GM12878 (cell line): ENCODE results near the gene CCDC6. TPM values are rescaled to one million over a fixed set of nuclear protein-coding genes. Genes with fewer than 3 reads are reported as not detected.

Experiments
- ATAC-seq: fragments of 200-7000 bp; cut with Tn5 transposase; 3 replicates; pipeline ENCODE4 v1.9.1; 2020; ENCODE audit warnings: mild to moderate bottlenecking, moderate library complexity
- BruUV-seq: library from RNA; stranded (reverse); fragments of 400-500 nt; replicated peaks from 2 replicates; lab custom pipeline; 2021; lab: Mats Ljungman, UMichigan
- CTCF ChIA-PET: fragments of 300-600 bp; sonication (Branson Sonifier 250); formaldehyde crosslinking; extraction: SDS; loops from one replicate; lab custom pipeline; 2021; ENCODE audit warnings: inconsistent platforms; lab: Yijun Ruan, JAX
- POLR2A ChIA-PET: fragments of 350-600 bp; formaldehyde crosslinking; extraction: SDS; loops from one replicate; lab custom pipeline; 2021; ENCODE audit warnings: inconsistent platforms; lab: Charles Lee
- RAD21 ChIA-PET: fragments of 300-600 bp; sonication (Branson Sonifier 250); formaldehyde crosslinking; loops from one replicate; lab custom pipeline; 2023; ENCODE audit warnings: antibody characterized with exemption; ENCODE audit not compliant: unreplicated experiment; lab: Charles Lee
- SMC1A ChIA-PET: fragments of 300-600 bp; sonication (Branson Sonifier 250); formaldehyde crosslinking; loops from one replicate; lab custom pipeline; 2023; ENCODE audit not compliant: unreplicated experiment, uncharacterized antibody; lab: Charles Lee
- DNase-seq: peaks from one replicate; pipeline ENCODE4 v3.0.0-alpha.2; 2011; ENCODE audit warnings: low read depth, low spot score
- FAIRE-seq: peaks from 3 replicates; lab custom pipeline; 2011; peaks lifted over from hg19 to GRCh38; lab: Jason Lieb, UNC
- H2AFZ ChIP-seq: 2 replicates; pipeline ENCODE4 v1.6.0; 2011; ENCODE audit warnings: low read depth, low read length, control low read depth; ENCODE audit not compliant: control insufficient read depth
- H3K27ac ChIP-seq: 2 replicates; pipeline ENCODE4 v1.5.1; 2011; ENCODE audit warnings: control low read depth; ENCODE audit not compliant: control insufficient read depth, insufficient read depth
- H3K27me3 ChIP-seq, 2 experiments: replicated peaks in 1 of 2; 2 replicates each; pipeline versions ENCODE4 v1.6.0 to v1.6.1; 2011; ENCODE audit warnings: low read length in 1 of 2; ENCODE audit not compliant: control insufficient read depth in 2 of 2, insufficient read depth in 2 of 2
- H3K36me3 ChIP-seq, 2 experiments: 2 replicates each; pipeline ENCODE4 v1.5.1; 2011; ENCODE audit warnings: low read length in 1 of 2; ENCODE audit not compliant: control insufficient read depth in 2 of 2, insufficient read depth in 2 of 2
- H3K4me1 ChIP-seq: 2 replicates; pipeline ENCODE4 v1.6.1; 2011; ENCODE audit warnings: mild to moderate bottlenecking, low read length, moderate library complexity, mixed read lengths; ENCODE audit not compliant: control insufficient read depth, insufficient read depth
- H3K4me2 ChIP-seq: 2 replicates; pipeline ENCODE4 v1.6.0; 2011; ENCODE audit warnings: control low read depth; ENCODE audit not compliant: control insufficient read depth, insufficient read depth
- H3K4me3 ChIP-seq: fragments of 200-600 bp; sonication (generic); 2 replicates; pipeline ENCODE4 v1.5.1; 2016
- H3K79me2 ChIP-seq: 2 replicates; pipeline ENCODE4 v1.6.0; 2011; ENCODE audit warnings: low read length; ENCODE audit not compliant: control insufficient read depth, insufficient read depth
- H3K9ac ChIP-seq: 2 replicates; pipeline ENCODE4 v1.8.0; 2011; ENCODE audit warnings: low read length, control low read depth, mixed read lengths; ENCODE audit not compliant: control insufficient read depth, insufficient read depth
- H3K9me3 ChIP-seq: replicated peaks from 3 replicates; pipeline ENCODE4 v1.5.1; 2011; ENCODE audit warnings: mild to moderate bottlenecking, low read length; ENCODE audit not compliant: control insufficient read depth, insufficient read depth
- H4K20me1 ChIP-seq: 2 replicates; pipeline ENCODE4 v1.6.0; 2011; ENCODE audit not compliant: control insufficient read depth, insufficient read depth
- CBX5 ChIP-seq: sonication (generic); IDR thresholded peaks from 2 replicates; pipeline ENCODE4 v1.6.1; 2016; ENCODE audit warnings: low read depth, moderate library complexity, mild to moderate bottlenecking, inconsistent platforms
- CHD4 ChIP-seq: fragments of 200-600 bp; sonication (generic); IDR thresholded peaks from 2 replicates; pipeline ENCODE4 v1.6.1; 2016; ENCODE audit warnings: mild to moderate bottlenecking
- EED ChIP-seq: sonication (generic); IDR thresholded peaks from 2 replicates; pipeline ENCODE4 v1.6.1; 2016; ENCODE audit warnings: antibody characterized with exemption, low read depth
- ESRRA ChIP-seq: IDR thresholded peaks from 2 replicates; pipeline ENCODE4 v1.6.1; 2012; ENCODE audit warnings: mild to moderate bottlenecking, low read length, improper control_type of control experiment
- EZH2 ChIP-seq: IDR thresholded peaks from 2 replicates; pipeline ENCODE4 v1.6.1; 2012; ENCODE audit warnings: low read depth, mild to moderate bottlenecking, control low read depth, inconsistent platforms, low read length, borderline replicate concordance; ENCODE audit not compliant: control insufficient read depth
- IRF4 ChIP-seq: IDR thresholded peaks from 2 replicates; pipeline ENCODE4 v1.6.1; 2011; ENCODE audit warnings: low read depth, low read length
- NFYA ChIP-seq: IDR thresholded peaks from 2 replicates; pipeline ENCODE4 v1.6.1; 2011; ENCODE audit warnings: low read depth, mild to moderate bottlenecking, low read length, improper control_type of control experiment, borderline replicate concordance
- PAX8 ChIP-seq: fragments of 450-650 bp; IDR thresholded peaks from 2 replicates; pipeline ENCODE4 v1.6.1; 2017; ENCODE audit warnings: mild to moderate bottlenecking, moderate library complexity
- POLR2AphosphoS5 ChIP-seq: IDR thresholded peaks from 2 replicates; pipeline ENCODE4 v1.6.1; 2011; ENCODE audit warnings: mild to moderate bottlenecking, low read length, inconsistent platforms
- TAF1 ChIP-seq: IDR thresholded peaks from 2 replicates; pipeline ENCODE4 v1.6.1; 2011; ENCODE audit warnings: mild to moderate bottlenecking, low read depth, low read length, borderline replicate concordance
- ZNF217 ChIP-seq: fragments of 450-650 bp; IDR thresholded peaks from 2 replicates; pipeline ENCODE4 v1.6.1; 2017; ENCODE audit warnings: antibody characterized with exemption, mild to moderate bottlenecking
- WGBS: methylation state at CpG from one replicate; pipeline ENCODE4 v1.1.6; 2016; ENCODE audit warnings: low lambda C conversion rate; ENCODE audit not compliant: insufficient replicate concordance, insufficient coverage; ENCODE audit errors: missing lambda C conversion rate; 5-methylcytosine and 5-hydroxymethylcytosine counted together
- in situ Hi-C: fragments of 300-500 bp; cut with MboI; formaldehyde crosslinking; loops from 9 replicates; pipeline ENCODE4 v1.14.3; 2018; ENCODE audit warnings: mixed read lengths
- intact Hi-C: fragments of 100-400 bp; cut with micrococcal nuclease; formaldehyde crosslinking; loops from one replicate; pipeline ENCODE4 v1.14.2; 2022; ENCODE audit not compliant: unreplicated experiment
- polyA plus RNA-seq, 11 experiments: library from polyadenylated mRNA; depleted of rRNA in 4 of 11; unstranded in 6 of 11; stranded (reverse) in 5 of 11; fragments of >200 nt; fragmentation: Nextera tagmentation in 4 of 11; fragmentation: Illumina TruSeq in 1 of 11; extraction: Ambion mirVana in 4 of 11; extraction: Trizol in 1 of 11; gene quantifications; 1 replicate in 1 of 11; 2 replicates in 10 of 11; pipeline versions ENCODE4 v1.2.1 to v1.2.3, GENCODE V29; 2011 to 2016; ENCODE audit warnings: inconsistent platforms in 2 of 11, missing spikeins in 2 of 11, low read depth in 1 of 11
- total RNA-seq, 4 experiments: library from RNA; depleted of rRNA in 3 of 4; stranded (reverse); fragments of >200 nt in 3 of 4; fragmentation: Illumina TruSeq in 1 of 4; extraction: Trizol in 1 of 4; gene quantifications; 2 replicates each; pipeline versions ENCODE4 v1.2.1 to v1.2.3, GENCODE V29; 2013 to 2021

The CCDC6 gene
- total and polyA plus RNA-seq, 10 of the 15 experiments (the other 5 are each of a cell fraction or from before 2014, with no cell fraction given): 11.8 to 46.2 (median 26.7) TPM

DNA sequence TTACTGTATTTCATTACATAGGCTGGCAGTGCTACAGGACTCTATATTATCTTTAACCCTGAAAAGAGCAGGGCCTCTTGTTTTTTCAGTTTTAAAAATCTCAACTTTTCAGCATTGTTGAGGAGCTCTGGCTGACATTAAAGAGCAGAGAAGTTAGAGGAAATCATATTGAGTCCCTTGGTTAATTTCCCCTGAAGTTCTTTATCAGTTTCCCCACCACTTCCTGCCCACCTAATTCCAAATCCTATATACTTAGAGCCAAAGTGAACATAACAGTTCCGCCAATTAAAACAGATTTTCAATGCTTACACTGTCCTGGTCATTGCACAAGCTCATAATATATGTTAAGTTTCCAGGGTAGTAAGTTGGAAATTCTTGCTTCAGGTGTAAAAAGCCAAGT lies 87.1 kb downstream of the CCDC6 start:
- no peak overlapping the region for H3K9ac ChIP-seq
- no TSS peak for BruUV-seq
- POLR2A ChIA-PET: no interaction called here
- intact Hi-C loops: no loop called here
- H3K9me3 ChIP-seq: no peaks in the 10 kb centered on the region; the same call in 2 of the 3 replicates
- DNase-seq: no peak
- no peaks in the 10 kb centered on the region for H3K27me3 ChIP-seq
- RAD21 ChIA-PET: interaction anchor here (1.4 kb wide), 1 partner anchor 13 kb away, joined by 4 read pairs; no protein-coding TSS in a partner anchor
- H3K36me3 ChIP-seq: peaks cover 3% of the 10 kb centered on the region in 2 experiments
- no peak overlapping the region for H3K4me2 ChIP-seq
- ATAC-seq: no peak
- in situ Hi-C loops: no loop called here
- no peak for FAIRE-seq
- no peaks in the 10 kb centered on the region for H4K20me1 ChIP-seq
- 100% methylated on average over 1 of the region's 1 CpG for WGBS
- no peak overlapping the region for H3K27ac ChIP-seq
- H3K4me1 ChIP-seq: no peaks in the 10 kb centered on the region
- no peak overlapping the region for H3K4me3 ChIP-seq
- no peak overlapping the region for H2AFZ ChIP-seq
- no peak for TF ChIP-seq CBX5
- no peak for TF ChIP-seq TAF1
- TF ChIP-seq IRF4: no peak
- TF ChIP-seq CHD4: no peak
- no peak for TF ChIP-seq EZH2
- no peak for TF ChIP-seq ESRRA
- TF ChIP-seq EED: no peak
- no peak for TF ChIP-seq ZNF217
- CTCF ChIA-PET: interaction anchor here (1.1 to 3.3 kb wide), 4 partner anchors 11 to 89 kb away, joined by 4 to 13 read pairs (median 6); no protein-coding TSS in a partner anchor
- SMC1A ChIA-PET: interaction anchor here (0.6 to 2.7 kb wide), 3 partner anchors 11 to 156 kb away, joined by 3 to 7 read pairs (median 3); no protein-coding TSS in a partner anchor
- H3K79me2 ChIP-seq: no peaks in the 10 kb centered on the region

DNA sequence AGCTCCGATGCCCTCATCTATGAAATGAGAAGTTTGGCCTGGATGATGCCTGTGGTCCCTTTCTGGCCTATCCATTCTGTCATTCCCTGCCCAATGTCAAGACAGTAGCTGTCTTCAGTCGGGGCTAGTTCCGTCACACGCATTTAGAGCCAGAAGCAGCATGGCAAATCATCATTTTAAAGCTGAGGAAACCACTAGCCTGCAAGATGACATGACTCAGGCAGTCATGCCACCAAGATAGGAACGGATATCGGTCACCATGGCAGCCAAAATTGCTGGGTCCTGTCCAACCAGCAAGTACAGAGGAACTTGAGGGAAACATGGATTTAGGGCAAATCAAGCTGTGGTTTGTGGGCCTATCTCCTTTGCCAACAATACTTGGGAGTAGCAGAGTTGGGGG lies 88.6 kb downstream of the CCDC6 start:
- Histone ChIP-seq H3K79me2 (no peaks in the 10 kb centered on the region), H3K27me3 (no peaks in the 10 kb centered on the region), H3K36me3 (peaks cover 3% of the 10 kb centered on the region in 2 experiments), H3K4me1 (no peaks in the 10 kb centered on the region), H3K27ac (no peak overlapping the region), H3K4me2 (no peak overlapping the region), H3K4me3 (no peak overlapping the region), H3K9me3 (no peaks in the 10 kb centered on the region), H4K20me1 (no peaks in the 10 kb centered on the region), H2AFZ (no peak overlapping the region), H3K9ac (no peak overlapping the region)
- ATAC-seq: no peak
- TF ChIP-seq POLR2AphosphoS5: no peak
- TF ChIP-seq NFYA: no peak
- TF ChIP-seq PAX8: no peak
- SMC1A ChIA-PET: interaction anchor here (1.5 to 2.7 kb wide), 2 partner anchors 10 to 15 kb away, joined by 3 to 7 read pairs; no protein-coding TSS in a partner anchor
- RAD21 ChIA-PET: interaction anchor here (1.3 to 1.4 kb wide), 2 partner anchors 15 to 88 kb away, joined by 4 read pairs; partner anchors contain the start of gene CCDC6
- BruUV-seq: no TSS peak
- intact Hi-C loops: no loop called here
- DNase-seq: no peak
- WGBS: 92% methylated on average over 6 of the region's 6 CpGs
- CTCF ChIA-PET: interaction anchor here (1.3 to 1.6 kb wide), 2 partner anchors 10 to 17 kb away, joined by 4 to 5 read pairs; no protein-coding TSS in a partner anchor
- POLR2A ChIA-PET: no interaction called here
- FAIRE-seq: no peak
- in situ Hi-C loops: no loop called here
